Colonic mucosa (tissue), 4 donors: ENCODE data around the gene RFTN1. TPM values are rescaled to one million over a fixed set of nuclear protein-coding genes. Genes with fewer than 3 reads are reported as not detected.

Experiments
- DNase-seq: peaks from one replicate; pipeline ENCODE4 v3.0.0-alpha.2; 2020
- H3K27ac ChIP-seq: fragments of 200-600 bp; one replicate; pipeline ENCODE4 v1.8.0; 2021
- H3K27me3 ChIP-seq: fragments of 200-600 bp; one replicate; pipeline ENCODE4 v1.8.0; 2021
- H3K36me3 ChIP-seq: fragments of 200-600 bp; one replicate; pipeline ENCODE4 v1.8.0; 2021
- H3K4me1 ChIP-seq: fragments of 200-600 bp; one replicate; pipeline ENCODE4 v1.8.0; 2021; ENCODE audit warnings: mild to moderate bottlenecking
- H3K4me3 ChIP-seq: fragments of 200-600 bp; one replicate; pipeline ENCODE4 v1.8.0; 2021
- H3K9ac ChIP-seq, 2 donors: one replicate each; pipeline ENCODE4 v1.7.0; 2013; ENCODE audit warnings: control low read depth in 2 of 2, low read depth in 2 of 2, low read length in 2 of 2
- H3K9me3 ChIP-seq: fragments of 200-600 bp; one replicate; pipeline ENCODE4 v1.8.0; 2021
- CTCF ChIP-seq: fragments of 200-600 bp; IDR thresholded peaks from one replicate; pipeline ENCODE4 v1.8.0; 2022; ENCODE audit warnings: antibody characterized with exemption, mild to moderate bottlenecking
- intact Hi-C: fragments of 100-400 bp; cut with DNase I; formaldehyde crosslinking; loops from one replicate; pipeline ENCODE4 v1.14.1; 2022
- total RNA-seq, 2 donors: library from RNA; stranded (reverse); fragmentation: NEBNext Ultra II Directional in 1 of 2; extraction: Animal tissue kit (Norgen Biotek cat#: 25700) in 1 of 2; gene quantifications; one replicate each; pipeline ENCODE4 v1.2.1, GENCODE V29; 2021
- donor health status: healthy.
- donor health status: DM: no; HTN: no; CAD: no.
- donor health status: DM: no; HTN: no; CAD: no.

RFTN1 gene
- total RNA-seq, 2 donors from 2014 or later = 4.0 to 10.2 TPM

GRCh38 chr3:16417945-16418739, 95.4 kb downstream of the RFTN1 start:
- intact Hi-C loops = no loop called here

GRCh38 chr3:16415911-16416476, 97.5 kb downstream of the RFTN1 start:
- H3K27me3 ChIP-seq = no peaks in the 10 kb centered on the region
- no peak overlapping the region for H3K4me3 ChIP-seq
- DNase-seq = no peak
- H3K9me3 ChIP-seq = no peaks in the 10 kb centered on the region
- H3K36me3 ChIP-seq = no peaks in the 10 kb centered on the region
- TF ChIP-seq CTCF = no peak
- no peak overlapping the region for H3K27ac ChIP-seq
- no peaks in the 10 kb centered on the region for H3K4me1 ChIP-seq
- H3K9ac ChIP-seq = no peak overlapping the region
- intact Hi-C loops = no loop called here

More at GRCh38 chr3:16417945-16418739, 95.4 kb downstream of the RFTN1 start:
- no peak for TF ChIP-seq CTCF
- DNase-seq = no peak
- H3K27ac ChIP-seq = no peak overlapping the region
- no peak overlapping the region for H3K4me3 ChIP-seq
- H3K36me3 ChIP-seq = no peaks in the 10 kb centered on the region
- no peaks in the 10 kb centered on the region for H3K4me1 ChIP-seq
- no peak overlapping the region for H3K9ac ChIP-seq
- no peaks in the 10 kb centered on the region for H3K9me3 ChIP-seq
- no peaks in the 10 kb centered on the region for H3K27me3 ChIP-seq

GRCh38 chr3:16413321-16413720, 100.2 kb downstream of the RFTN1 start:
- Histone ChIP-seq H3K4me3 (no peak overlapping the region), H3K4me1 (no peaks in the 10 kb centered on the region), H3K9ac (no peak overlapping the region), H3K27ac (no peak overlapping the region), H3K27me3 (no peaks in the 10 kb centered on the region), H3K36me3 (no peaks in the 10 kb centered on the region), H3K9me3 (no peaks in the 10 kb centered on the region)
- intact Hi-C loops = no loop called here
- no peak for DNase-seq
- TF ChIP-seq CTCF = no peak

GRCh38 chr3:16412192-16412800, 101.2 kb downstream of the RFTN1 start:
- H3K36me3 ChIP-seq = no peaks in the 10 kb centered on the region
- TF ChIP-seq CTCF = no peak
- no peak for DNase-seq
- H3K27ac ChIP-seq = no peak overlapping the region
- no peak overlapping the region for H3K4me3 ChIP-seq
- H3K9ac ChIP-seq = no peak overlapping the region
- H3K27me3 ChIP-seq = no peaks in the 10 kb centered on the region
- H3K9me3 ChIP-seq = no peaks in the 10 kb centered on the region
- intact Hi-C loops = no loop called here
- H3K4me1 ChIP-seq = no peaks in the 10 kb centered on the region

GRCh38 chr3:16411441-16411840, 102.1 kb downstream of the RFTN1 start:
- H3K9me3 ChIP-seq = no peaks in the 10 kb centered on the region
- H3K27ac ChIP-seq = no peak overlapping the region
- DNase-seq = no peak
- no peak overlapping the region for H3K4me3 ChIP-seq
- intact Hi-C loops = no loop called here
- no peaks in the 10 kb centered on the region for H3K27me3 ChIP-seq
- H3K36me3 ChIP-seq = no peaks in the 10 kb centered on the region
- no peak for TF ChIP-seq CTCF
- H3K4me1 ChIP-seq = no peaks in the 10 kb centered on the region
- no peak overlapping the region for H3K9ac ChIP-seq
